HepG2 (cell line): ENCODE results near the gene IL17RB. TPM values are rescaled to one million over a fixed set of nuclear protein-coding genes. Genes with fewer than 3 reads are reported as not detected.

Source experiments
- AHR ChIP-seq: IDR thresholded peaks from 2 replicates; pipeline ENCODE4 v1.6.1; 2018; ENCODE audit warnings: missing genetic modification reagents, missing compliant biosample characterization
- FOXC1 ChIP-seq: sonication (generic); formaldehyde crosslinking; IDR thresholded peaks from 2 replicates; pipeline ENCODE4 v1.8.0; 2022; ENCODE audit warnings: mild to moderate bottlenecking, missing genetic modification reagents, borderline replicate concordance
- HNRNPLL ChIP-seq: fragments of 200-400 bp; formaldehyde crosslinking; IDR thresholded peaks from 2 replicates; pipeline ENCODE4 v1.6.1; 2017; ENCODE audit warnings: mild to moderate bottlenecking, low read depth, low read length; ENCODE audit not compliant: poor library complexity, severe bottlenecking
- RXRA ChIP-seq: sonication (generic); formaldehyde crosslinking; IDR thresholded peaks from 2 replicates; pipeline ENCODE4 v1.5.1; 2020; ENCODE audit warnings: missing genetic modification reagents
- TBL1XR1 ChIP-seq: fragments of 150-350 bp; IDR thresholded peaks from 2 replicates; pipeline ENCODE4 v1.6.1; 2014; ENCODE audit warnings: borderline replicate concordance, low read length; ENCODE audit not compliant: partially characterized antibody
- ZNF263 ChIP-seq: sonication (generic); formaldehyde crosslinking; IDR thresholded peaks from 2 replicates; pipeline ENCODE4 v1.4.0; 2020; ENCODE audit warnings: missing genetic modification reagents
- ZNF546 ChIP-seq: sonication (generic); formaldehyde crosslinking; conservative IDR thresholded peaks from 2 replicates; pipeline ENCODE4 v1.8.1; 2023; ENCODE audit warnings: mild to moderate bottlenecking, missing genetic modification reagents
- polyA plus RNA-seq, 8 experiments: library from polyadenylated mRNA; depleted of rRNA in 3 of 8; stranded (reverse) in 7 of 8; unstranded in 1 of 8; fragments of >200 nt; fragmentation: Illumina TruSeq in 4 of 8; extraction: Trizol in 4 of 8; gene quantifications; 2 replicates each; pipeline versions ENCODE4 v1.2.1 to v1.2.3, GENCODE V29; 2011 to 2016; ENCODE audit warnings: low read depth in 4 of 8, missing spikeins in 1 of 8, mixed read lengths in 1 of 8; ENCODE audit not compliant: insufficient read depth in 1 of 8
- total RNA-seq, 5 experiments: library from RNA; depleted of rRNA; stranded (reverse); fragments of >200 nt; fragmentation: Illumina TruSeq; extraction: Trizol; gene quantifications; 2 replicates each; pipeline ENCODE4 v1.2.3, GENCODE V29; 2016; ENCODE audit warnings: low read depth in 1 of 5
- TF ChIP-seq, protein P1 (sequence below): sonication (generic); formaldehyde crosslinking; IDR thresholded peaks from 2 replicates; pipeline ENCODE4 v1.5.0; 2020; ENCODE audit warnings: mild to moderate bottlenecking, missing genetic modification reagents
- TF ChIP-seq, protein P2 (sequence below): sonication (generic); formaldehyde crosslinking; IDR thresholded peaks from 2 replicates; pipeline ENCODE4 v1.9.0; 2021; ENCODE audit warnings: missing genetic modification reagents, borderline replicate concordance
- TF ChIP-seq, protein P3 (sequence below): sonication (generic); formaldehyde crosslinking; IDR thresholded peaks from 2 replicates; pipeline ENCODE4 v1.4.0; 2020; ENCODE audit warnings: mild to moderate bottlenecking, missing genetic modification reagents, borderline replicate concordance
- TF ChIP-seq, protein P4 (sequence below): sonication (generic); formaldehyde crosslinking; IDR thresholded peaks from 2 replicates; pipeline ENCODE4 v1.4.0; 2020; ENCODE audit warnings: mild to moderate bottlenecking, missing genetic modification reagents

Gene IL17RB
- total and polyA plus RNA-seq, 2 of the 13 experiments (the other 11 are each of a cell fraction or from before 2014, with no cell fraction given) = 130 to 190 TPM

DNA sequence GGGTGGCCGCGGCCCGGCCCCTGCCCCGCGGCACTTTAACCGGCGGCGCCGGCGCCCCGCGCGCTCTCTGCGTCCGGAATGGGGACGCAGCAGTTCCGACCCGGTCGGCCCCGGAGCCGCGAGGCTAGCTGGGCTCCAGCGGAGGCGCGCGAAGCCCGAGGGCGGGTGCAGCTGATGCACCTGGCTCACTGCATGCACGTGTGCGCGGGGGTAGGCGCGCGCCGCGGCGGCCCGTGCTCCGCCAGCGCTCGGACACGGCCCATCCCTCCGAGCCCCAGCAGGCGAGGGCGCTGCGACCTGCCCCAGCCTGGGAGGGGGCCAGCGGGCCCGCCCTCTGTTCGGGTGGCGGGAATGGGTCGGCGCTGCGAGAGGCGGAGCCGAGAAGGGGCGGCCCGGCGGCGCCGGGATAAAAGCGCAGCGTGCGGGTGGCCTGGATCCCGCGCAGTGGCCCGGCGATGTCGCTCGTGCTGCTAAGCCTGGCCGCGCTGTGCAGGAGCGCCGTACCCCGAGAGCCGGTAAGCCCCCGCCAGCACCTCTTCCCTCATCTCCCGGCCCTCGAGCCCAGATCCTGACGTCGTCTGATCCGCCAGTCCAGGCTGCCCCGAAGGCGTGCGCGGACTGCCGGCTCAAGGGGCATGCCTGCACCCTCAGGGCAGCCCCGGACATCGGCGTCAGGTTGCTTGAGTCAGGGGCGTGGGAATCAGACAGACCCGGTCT lies at the start of gene IL17RB, which contains the start of gene CHDH (continued):
- 0 out of 2 replicates have a peak, but pooled peaks have one; percentile 23 for TF ChIP-seq RXRA (CRISPR knock-in tag)
- no peak; the same call in 1 of the 2 replicates for TF ChIP-seq FOXC1 (CRISPR knock-in tag)
- no peak for TF ChIP-seq ZNF546 (CRISPR knock-in tag)
- TF ChIP-seq, protein P1, sequence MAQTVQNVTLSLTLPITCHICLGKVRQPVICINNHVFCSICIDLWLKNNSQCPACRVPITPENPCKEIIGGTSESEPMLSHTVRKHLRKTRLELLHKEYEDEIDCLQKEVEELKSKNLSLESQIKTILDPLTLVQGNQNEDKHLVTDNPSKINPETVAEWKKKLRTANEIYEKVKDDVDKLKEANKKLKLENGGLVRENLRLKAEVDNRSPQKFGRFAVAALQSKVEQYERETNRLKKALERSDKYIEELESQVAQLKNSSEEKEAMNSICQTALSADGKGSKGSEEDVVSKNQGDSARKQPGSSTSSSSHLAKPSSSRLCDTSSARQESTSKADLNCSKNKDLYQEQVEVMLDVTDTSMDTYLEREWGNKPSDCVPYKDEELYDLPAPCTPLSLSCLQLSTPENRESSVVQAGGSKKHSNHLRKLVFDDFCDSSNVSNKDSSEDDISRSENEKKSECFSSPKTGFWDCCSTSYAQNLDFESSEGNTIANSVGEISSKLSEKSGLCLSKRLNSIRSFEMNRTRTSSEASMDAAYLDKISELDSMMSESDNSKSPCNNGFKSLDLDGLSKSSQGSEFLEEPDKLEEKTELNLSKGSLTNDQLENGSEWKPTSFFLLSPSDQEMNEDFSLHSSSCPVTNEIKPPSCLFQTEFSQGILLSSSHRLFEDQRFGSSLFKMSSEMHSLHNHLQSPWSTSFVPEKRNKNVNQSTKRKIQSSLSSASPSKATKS (CRISPR knock-in tag) = no peak
- TF ChIP-seq TBL1XR1 = no peak
- TF ChIP-seq, protein P2, sequence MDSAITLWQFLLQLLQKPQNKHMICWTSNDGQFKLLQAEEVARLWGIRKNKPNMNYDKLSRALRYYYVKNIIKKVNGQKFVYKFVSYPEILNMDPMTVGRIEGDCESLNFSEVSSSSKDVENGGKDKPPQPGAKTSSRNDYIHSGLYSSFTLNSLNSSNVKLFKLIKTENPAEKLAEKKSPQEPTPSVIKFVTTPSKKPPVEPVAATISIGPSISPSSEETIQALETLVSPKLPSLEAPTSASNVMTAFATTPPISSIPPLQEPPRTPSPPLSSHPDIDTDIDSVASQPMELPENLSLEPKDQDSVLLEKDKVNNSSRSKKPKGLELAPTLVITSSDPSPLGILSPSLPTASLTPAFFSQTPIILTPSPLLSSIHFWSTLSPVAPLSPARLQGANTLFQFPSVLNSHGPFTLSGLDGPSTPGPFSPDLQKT (CRISPR knock-in tag) = 0 out of 2 replicates have a peak, but pooled peaks have one; percentile 26
- peak; percentile 87 for TF ChIP-seq HNRNPLL
- peak; percentile 67 for TF ChIP-seq ZNF263 (CRISPR knock-in tag)
- TF ChIP-seq AHR (CRISPR knock-in tag) = 0 out of 2 replicates have a peak, but pooled peaks have one; percentile 76
- TF ChIP-seq, protein P3, sequence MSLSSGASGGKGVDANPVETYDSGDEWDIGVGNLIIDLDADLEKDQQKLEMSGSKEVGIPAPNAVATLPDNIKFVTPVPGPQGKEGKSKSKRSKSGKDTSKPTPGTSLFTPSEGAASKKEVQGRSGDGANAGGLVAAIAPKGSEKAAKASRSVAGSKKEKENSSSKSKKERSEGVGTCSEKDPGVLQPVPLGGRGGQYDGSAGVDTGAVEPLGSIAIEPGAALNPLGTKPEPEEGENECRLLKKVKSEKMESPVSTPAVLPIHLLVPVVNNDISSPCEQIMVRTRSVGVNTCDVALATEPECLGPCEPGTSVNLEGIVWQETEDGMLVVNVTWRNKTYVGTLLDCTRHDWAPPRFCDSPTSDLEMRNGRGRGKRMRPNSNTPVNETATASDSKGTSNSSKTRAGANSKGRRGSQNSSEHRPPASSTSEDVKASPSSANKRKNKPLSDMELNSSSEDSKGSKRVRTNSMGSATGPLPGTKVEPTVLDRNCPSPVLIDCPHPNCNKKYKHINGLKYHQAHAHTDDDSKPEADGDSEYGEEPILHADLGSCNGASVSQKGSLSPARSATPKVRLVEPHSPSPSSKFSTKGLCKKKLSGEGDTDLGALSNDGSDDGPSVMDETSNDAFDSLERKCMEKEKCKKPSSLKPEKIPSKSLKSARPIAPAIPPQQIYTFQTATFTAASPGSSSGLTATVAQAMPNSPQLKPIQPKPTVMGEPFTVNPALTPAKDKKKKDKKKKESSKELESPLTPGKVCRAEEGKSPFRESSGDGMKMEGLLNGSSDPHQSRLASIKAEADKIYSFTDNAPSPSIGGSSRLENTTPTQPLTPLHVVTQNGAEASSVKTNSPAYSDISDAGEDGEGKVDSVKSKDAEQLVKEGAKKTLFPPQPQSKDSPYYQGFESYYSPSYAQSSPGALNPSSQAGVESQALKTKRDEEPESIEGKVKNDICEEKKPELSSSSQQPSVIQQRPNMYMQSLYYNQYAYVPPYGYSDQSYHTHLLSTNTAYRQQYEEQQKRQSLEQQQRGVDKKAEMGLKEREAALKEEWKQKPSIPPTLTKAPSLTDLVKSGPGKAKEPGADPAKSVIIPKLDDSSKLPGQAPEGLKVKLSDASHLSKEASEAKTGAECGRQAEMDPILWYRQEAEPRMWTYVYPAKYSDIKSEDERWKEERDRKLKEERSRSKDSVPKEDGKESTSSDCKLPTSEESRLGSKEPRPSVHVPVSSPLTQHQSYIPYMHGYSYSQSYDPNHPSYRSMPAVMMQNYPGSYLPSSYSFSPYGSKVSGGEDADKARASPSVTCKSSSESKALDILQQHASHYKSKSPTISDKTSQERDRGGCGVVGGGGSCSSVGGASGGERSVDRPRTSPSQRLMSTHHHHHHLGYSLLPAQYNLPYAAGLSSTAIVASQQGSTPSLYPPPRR (CRISPR knock-in tag) = peak; percentile 41
- TF ChIP-seq, protein P4, sequence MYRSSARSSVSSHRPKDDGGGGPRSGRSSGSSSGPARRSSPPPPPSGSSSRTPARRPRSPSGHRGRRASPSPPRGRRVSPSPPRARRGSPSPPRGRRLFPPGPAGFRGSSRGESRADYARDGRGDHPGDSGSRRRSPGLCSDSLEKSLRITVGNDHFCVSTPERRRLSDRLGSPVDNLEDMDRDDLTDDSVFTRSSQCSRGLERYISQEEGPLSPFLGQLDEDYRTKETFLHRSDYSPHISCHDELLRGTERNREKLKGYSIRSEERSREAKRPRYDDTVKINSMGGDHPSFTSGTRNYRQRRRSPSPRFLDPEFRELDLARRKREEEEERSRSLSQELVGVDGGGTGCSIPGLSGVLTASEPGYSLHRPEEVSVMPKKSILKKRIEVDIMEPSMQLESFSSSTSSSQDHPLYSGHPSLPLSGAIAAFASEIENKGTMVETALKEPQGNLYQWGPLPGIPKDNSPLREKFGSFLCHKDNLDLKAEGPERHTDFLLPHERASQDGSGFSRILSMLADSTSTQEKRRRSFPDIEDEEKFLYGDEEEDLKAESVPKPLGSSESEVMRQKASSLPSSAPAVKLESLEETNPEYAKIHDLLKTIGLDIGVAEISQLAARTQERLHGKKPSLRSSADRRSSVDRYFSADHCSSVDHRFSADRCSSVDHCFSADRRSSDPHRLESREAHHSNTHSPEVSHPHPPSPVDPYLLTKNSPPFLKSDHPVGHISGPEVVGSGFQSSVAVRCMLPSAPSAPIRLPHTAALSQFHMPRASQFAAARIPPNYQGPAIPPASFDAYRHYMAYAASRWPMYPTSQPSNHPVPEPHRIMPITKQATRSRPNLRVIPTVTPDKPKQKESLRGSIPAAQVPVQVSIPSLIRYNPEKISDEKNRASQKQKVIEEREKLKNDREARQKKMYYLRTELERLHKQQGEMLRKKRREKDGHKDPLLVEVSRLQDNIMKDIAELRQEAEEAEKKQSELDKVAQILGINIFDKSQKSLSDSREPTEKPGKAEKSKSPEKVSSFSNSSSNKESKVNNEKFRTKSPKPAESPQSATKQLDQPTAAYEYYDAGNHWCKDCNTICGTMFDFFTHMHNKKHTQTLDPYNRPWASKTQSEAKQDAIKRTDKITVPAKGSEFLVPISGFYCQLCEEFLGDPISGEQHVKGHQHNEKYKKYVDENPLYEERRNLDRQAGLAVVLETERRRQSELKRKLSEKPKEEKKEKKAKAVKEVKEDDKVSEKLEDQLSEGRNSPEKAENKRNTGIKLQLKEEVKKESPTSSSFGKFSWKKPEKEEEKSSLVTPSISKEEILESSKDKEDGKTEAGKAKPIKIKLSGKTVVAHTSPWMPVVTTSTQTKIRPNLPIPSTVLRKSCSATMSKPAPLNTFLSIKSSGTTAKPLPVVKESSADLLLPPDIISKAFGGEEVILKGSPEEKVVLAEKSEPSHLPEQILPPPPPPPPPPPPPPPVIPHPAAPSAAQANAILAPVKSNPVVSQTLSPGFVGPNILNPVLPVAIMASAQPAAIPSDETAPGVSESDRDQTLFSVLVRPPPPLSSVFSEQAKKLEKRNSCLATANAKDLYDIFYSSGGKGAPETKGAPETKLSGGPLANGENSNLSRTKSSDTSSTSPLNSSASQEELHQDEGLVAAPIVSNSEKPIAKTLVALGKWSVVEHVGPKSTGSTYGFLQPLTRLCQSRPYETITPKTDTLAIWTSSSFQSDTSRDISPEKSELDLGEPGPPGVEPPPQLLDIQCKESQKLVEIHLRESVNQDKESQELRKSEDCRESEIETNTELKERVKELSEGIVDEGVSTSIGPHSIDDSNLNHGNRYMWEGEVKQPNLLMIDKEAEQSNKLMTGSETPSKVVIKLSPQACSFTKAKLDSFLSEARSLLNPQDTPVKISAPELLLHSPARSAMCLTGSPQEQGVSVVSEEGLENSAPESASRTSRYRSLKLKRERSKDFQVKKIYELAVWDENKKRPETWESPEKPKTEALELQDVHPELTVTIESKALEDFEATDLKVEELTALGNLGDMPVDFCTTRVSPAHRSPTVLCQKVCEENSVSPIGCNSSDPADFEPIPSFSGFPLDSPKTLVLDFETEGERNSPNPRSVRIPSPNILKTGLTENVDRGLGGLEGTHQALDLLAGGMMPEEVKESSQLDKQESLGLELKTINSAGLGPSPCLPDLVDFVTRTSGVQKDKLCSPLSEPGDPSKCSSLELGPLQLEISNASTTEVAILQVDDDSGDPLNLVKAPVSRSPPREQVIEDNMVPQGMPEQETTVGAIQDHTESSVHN (CRISPR knock-in tag) = peak; percentile 64; the same call in 1 of the 2 replicates
